Measurements from ENCODE around the gene MSLN.

DNA sequence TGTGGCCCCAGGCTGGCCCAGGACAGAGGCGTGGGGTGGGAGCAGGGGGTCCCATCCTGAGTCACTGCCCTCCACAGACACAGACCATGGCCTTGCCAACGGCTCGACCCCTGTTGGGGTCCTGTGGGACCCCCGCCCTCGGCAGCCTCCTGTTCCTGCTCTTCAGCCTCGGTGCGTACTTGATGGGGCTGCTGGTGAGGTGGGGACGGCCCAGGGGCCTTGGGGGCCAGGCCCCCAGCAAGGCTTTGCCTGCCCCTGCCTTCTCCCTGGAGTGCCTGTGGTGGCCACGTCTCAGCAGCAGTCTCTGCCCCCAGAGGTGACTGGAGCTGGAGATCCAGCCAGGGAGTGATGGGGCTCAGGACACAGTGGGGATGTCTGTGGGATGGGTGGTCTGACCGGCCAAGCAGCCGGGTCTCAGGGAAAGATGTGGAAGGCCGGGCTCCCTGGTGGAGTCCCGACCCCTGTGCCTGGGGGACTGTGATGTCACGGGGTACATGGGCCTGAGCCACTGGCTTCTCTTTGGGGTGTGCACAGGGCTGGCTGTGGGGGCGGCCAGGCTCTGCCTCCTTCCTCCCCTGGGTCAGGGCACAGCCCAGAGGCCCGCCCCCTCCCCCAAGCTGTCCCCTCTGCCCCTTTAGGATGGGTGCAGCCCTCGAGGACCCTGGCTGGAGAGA, 2.2 kb downstream of the MSLN start:
- TF ChIP-seq, protein P1, sequence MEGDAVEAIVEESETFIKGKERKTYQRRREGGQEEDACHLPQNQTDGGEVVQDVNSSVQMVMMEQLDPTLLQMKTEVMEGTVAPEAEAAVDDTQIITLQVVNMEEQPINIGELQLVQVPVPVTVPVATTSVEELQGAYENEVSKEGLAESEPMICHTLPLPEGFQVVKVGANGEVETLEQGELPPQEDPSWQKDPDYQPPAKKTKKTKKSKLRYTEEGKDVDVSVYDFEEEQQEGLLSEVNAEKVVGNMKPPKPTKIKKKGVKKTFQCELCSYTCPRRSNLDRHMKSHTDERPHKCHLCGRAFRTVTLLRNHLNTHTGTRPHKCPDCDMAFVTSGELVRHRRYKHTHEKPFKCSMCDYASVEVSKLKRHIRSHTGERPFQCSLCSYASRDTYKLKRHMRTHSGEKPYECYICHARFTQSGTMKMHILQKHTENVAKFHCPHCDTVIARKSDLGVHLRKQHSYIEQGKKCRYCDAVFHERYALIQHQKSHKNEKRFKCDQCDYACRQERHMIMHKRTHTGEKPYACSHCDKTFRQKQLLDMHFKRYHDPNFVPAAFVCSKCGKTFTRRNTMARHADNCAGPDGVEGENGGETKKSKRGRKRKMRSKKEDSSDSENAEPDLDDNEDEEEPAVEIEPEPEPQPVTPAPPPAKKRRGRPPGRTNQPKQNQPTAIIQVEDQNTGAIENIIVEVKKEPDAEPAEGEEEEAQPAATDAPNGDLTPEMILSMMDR (IDR thresholded peaks at IDR 0.05), result no peak
- no peak for TF ChIP-seq POLR2A (IDR thresholded peaks at IDR 0.05; ENCODE audit: low read depth)

Data from esophagus muscularis mucosa (tissue), 3 donors.